IMR-90 (cell line): ENCODE results near the gene HNRNPLL. TPM values are rescaled to one million over a fixed set of nuclear protein-coding genes. Genes with fewer than 3 reads are reported as not detected.

ENCODE experiments used
- ATAC-seq: fragments of 200-7000 bp; cut with Tn5 transposase; 2 replicates; pipeline ENCODE4 v1.9.1; 2020; ENCODE audit warnings: low read depth, mild to moderate bottlenecking, moderate library complexity
- BruUV-seq: library from RNA; stranded (reverse); fragments of 400-500 nt; replicated peaks from 2 replicates; lab custom pipeline; 2021; lab: Mats Ljungman, UMichigan
- CTCF ChIA-PET: fragments of 300-600 bp; formaldehyde crosslinking; extraction: SDS; loops from one replicate; lab custom pipeline; 2021; ENCODE audit warnings: antibody characterized with exemption; lab: Yijun Ruan, JAX
- POLR2A ChIA-PET: fragments of 300-600 bp; sonication (Branson Sonifier 250); formaldehyde crosslinking; loops from one replicate; lab custom pipeline; 2022; ENCODE audit warnings: antibody characterized with exemption; ENCODE audit not compliant: unreplicated experiment; lab: Charles Lee
- DNase-seq: peaks from one replicate; pipeline ENCODE4 v3.0.0; 2013
- H2AFZ ChIP-seq: replicated peaks from 2 replicates; pipeline ENCODE3; 2013; ENCODE audit warnings: low read length, mild to moderate bottlenecking; ENCODE audit not compliant: poor library complexity
- H2AK5ac ChIP-seq: 2 replicates; pipeline ENCODE4 v1.6.1; 2013; ENCODE audit warnings: low read depth, low read length, inconsistent platforms
- H2AK9ac ChIP-seq: replicated peaks from 2 replicates; pipeline ENCODE3; 2013; ENCODE audit warnings: mild to moderate bottlenecking, low read depth, low read length, moderate library complexity; ENCODE audit not compliant: poor library complexity
- H2BK120ac ChIP-seq: 2 replicates; pipeline ENCODE4 v1.6.1; 2013; ENCODE audit warnings: low read depth, low read length, inconsistent platforms
- H2BK15ac ChIP-seq: 3 replicates; pipeline ENCODE4 v1.6.1; 2013; ENCODE audit warnings: low read depth, low read length, inconsistent platforms
- H2BK20ac ChIP-seq: 2 replicates; pipeline ENCODE4 v1.6.1; 2013; ENCODE audit warnings: low read depth, mild to moderate bottlenecking, inconsistent platforms, low read length, moderate library complexity
- H2BK5ac ChIP-seq: 2 replicates; pipeline ENCODE4 v1.6.1; 2013; ENCODE audit warnings: mild to moderate bottlenecking, low read depth, low read length, inconsistent platforms; ENCODE audit not compliant: poor library complexity, severe bottlenecking
- H3K14ac ChIP-seq: replicated peaks from 2 replicates; pipeline ENCODE4 v1.6.1; 2013; ENCODE audit warnings: low read depth, low read length, inconsistent platforms
- H3K18ac ChIP-seq: 2 replicates; pipeline ENCODE4 v1.6.1; 2013; ENCODE audit warnings: low read depth, low read length, control low read depth
- H3K23ac ChIP-seq: 2 replicates; pipeline ENCODE4 v1.6.1; 2013; ENCODE audit warnings: low read depth, low read length, inconsistent platforms
- H3K27ac ChIP-seq: 2 replicates; pipeline ENCODE4 v1.5.1; 2013; ENCODE audit warnings: mild to moderate bottlenecking, control low read depth, low read length; ENCODE audit not compliant: insufficient read depth
- H3K27me3 ChIP-seq: 2 replicates; pipeline ENCODE4 v1.6.1; 2013; ENCODE audit warnings: low read length; ENCODE audit not compliant: control insufficient read depth, insufficient read depth
- H3K36me3 ChIP-seq: 2 replicates; pipeline ENCODE4 v1.6.1; 2013; ENCODE audit warnings: low read length, mixed read lengths; ENCODE audit not compliant: control insufficient read depth, insufficient read depth
- H3K4ac ChIP-seq: 2 replicates; pipeline ENCODE4 v1.6.1; 2013; ENCODE audit warnings: low read depth, low read length, inconsistent platforms
- H3K4me1 ChIP-seq: 2 replicates; pipeline ENCODE4 v1.6.1; 2013; ENCODE audit warnings: low read length, mixed read lengths; ENCODE audit not compliant: control insufficient read depth, insufficient read depth
- H3K4me2 ChIP-seq: 2 replicates; pipeline ENCODE4 v1.6.1; 2013; ENCODE audit warnings: low read depth, mild to moderate bottlenecking, control low read depth, low read length, moderate library complexity
- H3K4me3 ChIP-seq: 2 replicates; pipeline ENCODE4 v1.5.1; 2013; ENCODE audit warnings: low read depth, mild to moderate bottlenecking, control low read depth, low read length, moderate library complexity; ENCODE audit not compliant: insufficient read depth
- H3K56ac ChIP-seq: 2 replicates; pipeline ENCODE4 v1.6.1; 2013; ENCODE audit warnings: low read length, inconsistent platforms; ENCODE audit not compliant: insufficient read depth; ENCODE audit errors: extremely low read depth
- H3K79me1 ChIP-seq, 2 experiments: 2 replicates each; pipeline ENCODE4 v1.6.1; 2013; ENCODE audit warnings: low read length in 2 of 2, inconsistent platforms in 1 of 2, low read depth in 1 of 2
- H3K9ac ChIP-seq: 2 replicates; pipeline ENCODE4 v1.6.1; 2013; ENCODE audit warnings: low read depth, low read length, control low read depth
- H3K9me1 ChIP-seq: 2 replicates; pipeline ENCODE4 v1.6.1; 2013; ENCODE audit warnings: low read length, inconsistent platforms; ENCODE audit not compliant: insufficient read depth
- H3K9me3 ChIP-seq: 2 replicates; pipeline ENCODE4 v1.6.1; 2013; ENCODE audit warnings: low read length; ENCODE audit not compliant: control insufficient read depth, insufficient read depth
- H4K20me1 ChIP-seq: 2 replicates; pipeline ENCODE4 v1.6.1; 2013; ENCODE audit warnings: low read length, inconsistent platforms; ENCODE audit not compliant: insufficient read depth
- H4K5ac ChIP-seq: 2 replicates; pipeline ENCODE4 v1.6.1; 2013; ENCODE audit warnings: mild to moderate bottlenecking, low read depth, low read length, control low read depth
- H4K8ac ChIP-seq, 2 experiments: 2 replicates each; pipeline ENCODE4 v1.6.1; 2013; ENCODE audit warnings: low read depth in 2 of 2, low read length in 2 of 2, control low read depth in 1 of 2, inconsistent platforms in 1 of 2
- H4K91ac ChIP-seq: 2 replicates; pipeline ENCODE4 v1.6.1; 2013; ENCODE audit warnings: low read depth, low read length, inconsistent platforms; ENCODE audit not compliant: insufficient read depth
- BHLHE40 ChIP-seq: fragments of 150-350 bp; IDR thresholded peaks from 2 replicates; pipeline ENCODE4 v1.6.1; 2016; ENCODE audit warnings: mild to moderate bottlenecking, low read depth, low read length
- CEBPB ChIP-seq: IDR thresholded peaks from 2 replicates; pipeline ENCODE4 v1.6.1; 2012; ENCODE audit warnings: low read depth, low read length, improper control_type of control experiment
- CHD1 ChIP-seq: IDR thresholded peaks from 2 replicates; pipeline ENCODE4 v1.6.1; 2012; ENCODE audit warnings: low read depth, low read length, improper control_type of control experiment
- FOS ChIP-seq: fragments of 150-350 bp; IDR thresholded peaks from 2 replicates; pipeline ENCODE4 v1.6.1; 2016; ENCODE audit warnings: low read depth, low read length
- MAFK ChIP-seq: IDR thresholded peaks from 2 replicates; pipeline ENCODE4 v1.6.1; 2012; ENCODE audit warnings: low read depth, low read length, improper control_type of control experiment
- MAZ ChIP-seq: IDR thresholded peaks from 2 replicates; pipeline ENCODE4 v1.6.1; 2012; ENCODE audit warnings: low read depth, mild to moderate bottlenecking, low read length, improper control_type of control experiment, moderate library complexity, borderline replicate concordance
- MXI1 ChIP-seq: IDR thresholded peaks from 2 replicates; pipeline ENCODE4 v1.6.1; 2012; ENCODE audit warnings: low read depth, mild to moderate bottlenecking, low read length, moderate library complexity, borderline replicate concordance
- NFE2L2 ChIP-seq: fragments of 150-350 bp; IDR thresholded peaks from 2 replicates; pipeline ENCODE4 v1.6.1; 2016; ENCODE audit warnings: low read depth, mild to moderate bottlenecking, low read length
- POLR2A ChIP-seq: IDR thresholded peaks from 2 replicates; pipeline ENCODE4 v1.6.1; 2012; ENCODE audit warnings: mild to moderate bottlenecking, low read depth, low read length
- RAD21 ChIP-seq: IDR thresholded peaks from 2 replicates; pipeline ENCODE4 v1.6.1; 2012; ENCODE audit warnings: low read length, improper control_type of control experiment
- RCOR1 ChIP-seq: IDR thresholded peaks from 2 replicates; pipeline ENCODE4 v1.6.1; 2012; ENCODE audit warnings: mild to moderate bottlenecking, low read length, improper control_type of control experiment; ENCODE audit not compliant: insufficient replicate concordance
- RFX5 ChIP-seq: IDR thresholded peaks from 2 replicates; pipeline ENCODE4 v1.8.0; 2012; ENCODE audit warnings: low read depth, mild to moderate bottlenecking, low read length, moderate library complexity
- SMC3 ChIP-seq: fragments of 150-350 bp; IDR thresholded peaks from 2 replicates; pipeline ENCODE4 v1.6.1; 2016; ENCODE audit warnings: low read depth, mild to moderate bottlenecking, antibody characterized with exemption, low read length, moderate library complexity
- WGBS, 2 experiments: methylation state at CpG; one replicate each; pipeline versions ENCODE4 v1.1.5 to v1.1.7; 2013; ENCODE audit warnings: missing lambda C conversion rate in 2 of 2; ENCODE audit not compliant: insufficient read length in 1 of 2; ENCODE audit errors: extremely low coverage in 2 of 2; 5-methylcytosine and 5-hydroxymethylcytosine counted together
- dilution Hi-C: fragments of 300-500 bp; cut with HindIII; formaldehyde crosslinking; loops from one replicate; pipeline ENCODE4 v1.14.3; 2018; ENCODE audit warnings: low sequenced_read_pairs; ENCODE audit not compliant: unreplicated experiment
- in situ Hi-C: fragments of 300-500 bp; cut with MboI; formaldehyde crosslinking; loops from 3 replicates; pipeline ENCODE4 v1.14.3; 2019; ENCODE audit warnings: low sequenced_read_pairs, inconsistent platforms, mixed read lengths
- intact Hi-C: fragments of 100-400 bp; cut with micrococcal nuclease; formaldehyde crosslinking; loops from 2 replicates; pipeline ENCODE4 v1.10.0; 2022
- polyA plus RNA-seq, 3 experiments: library from polyadenylated mRNA; depleted of rRNA; stranded (reverse); fragments of >200 nt; gene quantifications; 2 replicates each; pipeline ENCODE4 v1.2.3, GENCODE V29; 2012; ENCODE audit warnings: low replicate concordance in 1 of 3
- total RNA-seq: library from RNA; depleted of rRNA; stranded (reverse); fragments of >200 nt; gene quantifications from 2 replicates; pipeline ENCODE4 v1.2.3, GENCODE V29; 2012
- TF ChIP-seq, protein P1 (sequence below): conservative IDR thresholded peaks from 2 replicates; pipeline ENCODE4 v1.5.1; 2012; ENCODE audit warnings: mild to moderate bottlenecking, low read depth, low read length, improper control_type of control experiment
- TF ChIP-seq, protein P2 (sequence below): fragments of 150-350 bp; IDR thresholded peaks from 2 replicates; pipeline ENCODE4 v1.6.1; 2016; ENCODE audit warnings: low read depth, mild to moderate bottlenecking, low read length, moderate library complexity, borderline replicate concordance
- TF ChIP-seq, protein P3 (sequence below): fragments of 150-350 bp; IDR thresholded peaks from 2 replicates; pipeline ENCODE4 v1.6.1; 2017; ENCODE audit warnings: mild to moderate bottlenecking, antibody characterized with exemption, low read length, low read depth

Gene HNRNPLL
- total and polyA plus RNA-seq, 2 of the 4 experiments (the other 2 are of a cell fraction): 23.7 to 53.1 TPM

DNA sequence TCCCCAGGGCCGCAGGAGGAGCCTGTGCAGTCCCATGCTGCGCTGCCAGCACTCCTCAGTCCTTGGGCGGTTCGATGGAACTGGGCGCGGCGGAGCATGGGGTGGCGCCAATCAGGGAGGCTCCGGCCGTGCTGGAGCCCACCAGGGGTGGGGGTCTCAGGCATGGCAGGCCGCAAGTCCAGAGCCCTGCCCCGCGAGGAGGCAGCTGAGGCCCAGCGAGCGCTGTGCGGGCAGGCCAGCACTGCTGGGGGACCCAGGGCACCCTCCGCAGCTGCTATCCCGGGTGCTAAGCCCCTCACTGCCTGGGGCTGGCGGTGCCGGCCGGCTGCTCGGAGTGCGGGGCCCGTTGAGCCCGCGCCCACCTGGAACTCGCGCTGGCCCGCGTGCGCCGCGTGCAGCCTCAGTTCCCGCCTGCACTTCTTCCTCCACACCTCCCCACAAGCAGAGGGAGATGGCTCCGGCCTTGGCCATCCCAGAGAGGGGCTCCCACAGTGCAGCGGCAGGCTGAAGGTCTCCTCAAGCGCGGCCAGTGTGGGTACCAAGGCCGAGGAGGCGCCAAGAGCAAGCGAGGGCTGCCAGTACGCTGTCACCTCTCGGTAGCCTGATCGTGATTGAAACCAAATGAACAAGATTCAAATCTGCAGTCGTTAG lies 40.4 kb upstream of the HNRNPLL start:
- CTCF ChIA-PET: no interaction called here
- in situ Hi-C loops: no loop called here

More for the DNA sequence above, 40.4 kb upstream of the HNRNPLL start:
- Histone ChIP-seq H3K27ac (no peak overlapping the region), H2BK5ac (no peak overlapping the region), H3K79me1 (no peaks in the 10 kb centered on the region), H4K8ac (no peak overlapping the region), H3K4ac (no peak overlapping the region), H2AK9ac (no peak overlapping the region), H3K18ac (no peak overlapping the region), H3K4me1 (no peaks in the 10 kb centered on the region; the same call in 1 of the 2 replicates), H3K9me1 (no peaks in the 10 kb centered on the region), H3K36me3 (no peaks in the 10 kb centered on the region), H3K56ac (no peak overlapping the region), H4K5ac (no peak overlapping the region), H3K4me3 (no peak overlapping the region), H2AK5ac (no peak overlapping the region), H4K20me1 (no peaks in the 10 kb centered on the region), H3K9ac (no peak overlapping the region), H3K9me3 (no peaks in the 10 kb centered on the region; the same call in 1 of the 2 replicates), H2AFZ (no peak overlapping the region), H3K23ac (no peak overlapping the region), H2BK15ac (no peak overlapping the region), H2BK20ac (no peak overlapping the region), H3K4me2 (no peak overlapping the region), H4K91ac (no peak overlapping the region), H2BK120ac (no peak overlapping the region), H3K14ac (no peak overlapping the region), H3K27me3 (no peaks in the 10 kb centered on the region)
- no TSS peak for BruUV-seq
- TF ChIP-seq MAZ (no peak), SMC3 (no peak), FOS (no peak), CHD1 (no peak), MXI1 (no peak), POLR2A (no peak), RCOR1 (no peak), CEBPB (no peak), NFE2L2 (no peak), BHLHE40 (no peak), RFX5 (no peak), MAFK (no peak), RAD21 (no peak)
- TF ChIP-seq, protein P1, sequence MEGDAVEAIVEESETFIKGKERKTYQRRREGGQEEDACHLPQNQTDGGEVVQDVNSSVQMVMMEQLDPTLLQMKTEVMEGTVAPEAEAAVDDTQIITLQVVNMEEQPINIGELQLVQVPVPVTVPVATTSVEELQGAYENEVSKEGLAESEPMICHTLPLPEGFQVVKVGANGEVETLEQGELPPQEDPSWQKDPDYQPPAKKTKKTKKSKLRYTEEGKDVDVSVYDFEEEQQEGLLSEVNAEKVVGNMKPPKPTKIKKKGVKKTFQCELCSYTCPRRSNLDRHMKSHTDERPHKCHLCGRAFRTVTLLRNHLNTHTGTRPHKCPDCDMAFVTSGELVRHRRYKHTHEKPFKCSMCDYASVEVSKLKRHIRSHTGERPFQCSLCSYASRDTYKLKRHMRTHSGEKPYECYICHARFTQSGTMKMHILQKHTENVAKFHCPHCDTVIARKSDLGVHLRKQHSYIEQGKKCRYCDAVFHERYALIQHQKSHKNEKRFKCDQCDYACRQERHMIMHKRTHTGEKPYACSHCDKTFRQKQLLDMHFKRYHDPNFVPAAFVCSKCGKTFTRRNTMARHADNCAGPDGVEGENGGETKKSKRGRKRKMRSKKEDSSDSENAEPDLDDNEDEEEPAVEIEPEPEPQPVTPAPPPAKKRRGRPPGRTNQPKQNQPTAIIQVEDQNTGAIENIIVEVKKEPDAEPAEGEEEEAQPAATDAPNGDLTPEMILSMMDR: no peak
- TF ChIP-seq, protein P2, sequence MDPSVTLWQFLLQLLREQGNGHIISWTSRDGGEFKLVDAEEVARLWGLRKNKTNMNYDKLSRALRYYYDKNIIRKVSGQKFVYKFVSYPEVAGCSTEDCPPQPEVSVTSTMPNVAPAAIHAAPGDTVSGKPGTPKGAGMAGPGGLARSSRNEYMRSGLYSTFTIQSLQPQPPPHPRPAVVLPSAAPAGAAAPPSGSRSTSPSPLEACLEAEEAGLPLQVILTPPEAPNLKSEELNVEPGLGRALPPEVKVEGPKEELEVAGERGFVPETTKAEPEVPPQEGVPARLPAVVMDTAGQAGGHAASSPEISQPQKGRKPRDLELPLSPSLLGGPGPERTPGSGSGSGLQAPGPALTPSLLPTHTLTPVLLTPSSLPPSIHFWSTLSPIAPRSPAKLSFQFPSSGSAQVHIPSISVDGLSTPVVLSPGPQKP: no peak
- TF ChIP-seq, protein P3, sequence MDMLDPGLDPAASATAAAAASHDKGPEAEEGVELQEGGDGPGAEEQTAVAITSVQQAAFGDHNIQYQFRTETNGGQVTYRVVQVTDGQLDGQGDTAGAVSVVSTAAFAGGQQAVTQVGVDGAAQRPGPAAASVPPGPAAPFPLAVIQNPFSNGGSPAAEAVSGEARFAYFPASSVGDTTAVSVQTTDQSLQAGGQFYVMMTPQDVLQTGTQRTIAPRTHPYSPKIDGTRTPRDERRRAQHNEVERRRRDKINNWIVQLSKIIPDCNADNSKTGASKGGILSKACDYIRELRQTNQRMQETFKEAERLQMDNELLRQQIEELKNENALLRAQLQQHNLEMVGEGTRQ: no peak
- POLR2A ChIA-PET: no interaction called here
- DNase-seq (no peak), ATAC-seq (no peak)
- 97% methylated on average over 14 of the region's 45 CpGs; no CpG with 5 or more reads in 1 of the 2 experiments for WGBS, 2 experiments
- dilution Hi-C loops (no loop called here), intact Hi-C loops (no loop called here)
